ENCODE measurements around the gene CLIC4. TPM values are rescaled to one million over a fixed set of nuclear protein-coding genes. Genes with fewer than 3 reads are reported as not detected.

Gene CLIC4
- total RNA-seq, 1 experiment from 2014 or later: 242 TPM

GRCh38 chr1:24699628-24700027 is 45.6 kb upstream of the CLIC4 start:
- H3K36me3 Mint-ChIP-seq (ENCODE audit: insufficient read depth, unreplicated experiment): peaks cover 5% of the 10 kb centered on the region
- no peak overlapping the region for H3K4me3 Mint-ChIP-seq (ENCODE audit: unreplicated experiment)
- BruUV-seq (replicated peaks): no TSS peak
- H3K9me3 Mint-ChIP-seq (ENCODE audit: unreplicated experiment): no peaks in the 10 kb centered on the region
- POLR2A ChIA-PET: interaction anchor here (1.2 kb wide), 2 partner anchors 19 to 127 kb away, joined by 3 to 4 read pairs; no protein-coding TSS in a partner anchor
- CTCF ChIA-PET: interaction anchor here (0.9 to 5.5 kb wide), 4 partner anchors 12 to 148 kb away, joined by 3 to 47 read pairs (median 4); no protein-coding TSS in a partner anchor
- no peak for DNase-seq (ENCODE audit: unreplicated experiment)
- TF ChIP-seq CTCF (IDR thresholded peaks at IDR 0.05; ENCODE audit: unreplicated experiment): no peak
- intact Hi-C loops (cut with micrococcal nuclease): no loop called here
- no peak overlapping the region for H3K27ac Mint-ChIP-seq (ENCODE audit: low read depth, unreplicated experiment)
- no peaks in the 10 kb centered on the region for H3K27me3 Mint-ChIP-seq (ENCODE audit: insufficient read depth, unreplicated experiment)
- peaks cover 2% of the 10 kb centered on the region for H3K4me1 Mint-ChIP-seq (ENCODE audit: insufficient read depth, unreplicated experiment)

- H3K9me3 Mint-ChIP-seq (ENCODE audit: unreplicated experiment): no peaks in the 10 kb centered on the region
- no peak overlapping the region for H3K27ac Mint-ChIP-seq (ENCODE audit: low read depth, unreplicated experiment)
- intact Hi-C loops (cut with micrococcal nuclease): no loop called here
- no TSS peak for BruUV-seq (replicated peaks)
- TF ChIP-seq CTCF (IDR thresholded peaks at IDR 0.05; ENCODE audit: unreplicated experiment): no peak
- peak; percentile 56 for DNase-seq (ENCODE audit: unreplicated experiment)
- no peaks in the 10 kb centered on the region for H3K27me3 Mint-ChIP-seq (ENCODE audit: insufficient read depth, unreplicated experiment)
- H3K4me3 Mint-ChIP-seq (ENCODE audit: unreplicated experiment): no peak overlapping the region
- POLR2A ChIA-PET: interaction anchor here (0.6 to 1.5 kb wide), 3 partner anchors 42 to 293 kb away, joined by 3 to 4 read pairs (median 4); partner anchors contain the start of gene CLIC4
- CTCF ChIA-PET: interaction anchor here (0.6 kb wide), 2 partner anchors 15 to 502 kb away, joined by 3 read pairs; no protein-coding TSS in a partner anchor
- H3K4me1 Mint-ChIP-seq (ENCODE audit: insufficient read depth, unreplicated experiment): peaks cover 19% of the 10 kb centered on the region
- peaks cover 5% of the 10 kb centered on the region for H3K36me3 Mint-ChIP-seq (ENCODE audit: insufficient read depth, unreplicated experiment)
These were observed 42.5 kb upstream of the CLIC4 start for GRCh38 chr1:24702511-24703293.

GRCh38 chr1:24704411-24705259 is 40.6 kb upstream of the CLIC4 start:
- H3K4me3 Mint-ChIP-seq (ENCODE audit: unreplicated experiment): peak overlapping the region; percentile 43
- no TSS peak for BruUV-seq (replicated peaks)
- peaks cover 5% of the 10 kb centered on the region for H3K36me3 Mint-ChIP-seq (ENCODE audit: insufficient read depth, unreplicated experiment)
- CTCF ChIA-PET: interaction anchor here (1.0 to 2.4 kb wide), 2 partner anchors 16 kb away, joined by 7 to 20 read pairs; no protein-coding TSS in a partner anchor
- peak; percentile 31 for DNase-seq (ENCODE audit: unreplicated experiment)
- intact Hi-C loops (cut with micrococcal nuclease): no loop called here
- no peaks in the 10 kb centered on the region for H3K27me3 Mint-ChIP-seq (ENCODE audit: insufficient read depth, unreplicated experiment)
- H3K9me3 Mint-ChIP-seq (ENCODE audit: unreplicated experiment): no peaks in the 10 kb centered on the region
- POLR2A ChIA-PET: interaction anchor here (0.9 to 1.3 kb wide), 2 partner anchors 14 to 42 kb away, joined by 3 to 8 read pairs; no protein-coding TSS in a partner anchor
- no peak for TF ChIP-seq CTCF (IDR thresholded peaks at IDR 0.05; ENCODE audit: unreplicated experiment)
- peak overlapping the region; percentile 68 for H3K27ac Mint-ChIP-seq (ENCODE audit: low read depth, unreplicated experiment)
- H3K4me1 Mint-ChIP-seq (ENCODE audit: insufficient read depth, unreplicated experiment): peaks cover 19% of the 10 kb centered on the region

All from MCF 10A (cell line).